HUES6 (cell line): Measurements from ENCODE around the gene ECSIT.
"Not testable (repeated sequence)": the region's sequence is repeated elsewhere in the genome, so short reads cannot be mapped to it uniquely, and the experiment has no call there.

Experiments
- H3K27ac ChIP-seq: 2 replicates; pipeline ENCODE4 v1.7.0; 2013; ENCODE audit warnings: low read depth, mild to moderate bottlenecking, low read length, inconsistent platforms
- H3K27me3 ChIP-seq: 2 replicates; pipeline ENCODE4 v1.6.1; 2013; ENCODE audit warnings: low read length; ENCODE audit not compliant: control insufficient read depth, insufficient read depth
- H3K36me3 ChIP-seq: 2 replicates; pipeline ENCODE4 v1.6.1; 2013; ENCODE audit warnings: low read length; ENCODE audit not compliant: control insufficient read depth, insufficient read depth
- H3K4me1 ChIP-seq: 2 replicates; pipeline ENCODE4 v1.6.1; 2013; ENCODE audit warnings: low read length; ENCODE audit not compliant: control insufficient read depth, insufficient read depth
- H3K4me3 ChIP-seq: 2 replicates; pipeline ENCODE4 v1.5.1; 2013; ENCODE audit warnings: low read depth, low read length
- H3K9ac ChIP-seq: one replicate; pipeline ENCODE4 v1.6.1; 2013; ENCODE audit warnings: mild to moderate bottlenecking, low read length
- H3K9me3 ChIP-seq: 2 replicates; pipeline ENCODE4 v1.6.1; 2013; ENCODE audit warnings: low read depth, low read length; ENCODE audit not compliant: control insufficient read depth, insufficient read depth

Gene ECSIT

DNA sequence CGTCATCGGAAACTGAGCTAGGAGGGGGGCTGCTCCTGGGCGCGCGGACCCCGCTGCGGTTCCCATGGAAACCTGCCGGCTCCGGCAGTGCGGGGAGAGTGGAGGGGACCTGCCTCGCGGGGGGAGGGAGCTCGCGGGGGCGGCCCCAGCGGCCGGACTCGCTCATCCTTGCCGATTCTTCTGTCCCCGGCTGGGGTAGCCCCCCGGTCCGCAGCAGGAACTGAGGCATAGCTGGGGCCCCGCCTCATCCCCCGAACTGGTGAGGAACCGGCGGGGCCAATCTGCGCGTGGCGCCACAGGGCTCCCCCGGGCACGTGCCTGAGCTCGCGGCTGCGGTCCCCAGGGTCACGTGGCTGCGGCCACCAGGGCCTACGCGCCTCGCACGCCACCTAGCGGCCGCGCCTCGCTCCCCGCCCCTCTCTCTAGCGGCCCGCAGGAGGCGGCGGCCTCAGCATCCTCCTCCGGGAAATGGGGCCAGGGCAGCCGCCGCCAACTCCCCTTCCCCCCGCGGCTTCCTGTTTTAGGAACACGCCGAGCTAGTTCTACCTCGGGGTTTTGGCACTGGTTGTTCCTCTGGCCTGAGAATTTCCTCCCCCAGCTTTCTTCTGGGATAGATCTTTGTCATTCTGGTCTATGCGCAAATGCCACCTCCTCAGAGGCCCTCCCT, 46.4 kb downstream of the ECSIT start:
- H3K4me1 ChIP-seq, result peaks cover 4% of the 10 kb centered on the region; the same call in 1 of the 2 replicates
- H3K9ac ChIP-seq, result no peak overlapping the region
- no peaks in the 10 kb centered on the region for H3K36me3 ChIP-seq
- H3K27me3 ChIP-seq, result peaks cover 46% of the 10 kb centered on the region
- H3K27ac ChIP-seq, result no peak overlapping the region
- no peaks in the 10 kb centered on the region for H3K9me3 ChIP-seq
- peak overlapping the region; percentile 47 for H3K4me3 ChIP-seq

DNA sequence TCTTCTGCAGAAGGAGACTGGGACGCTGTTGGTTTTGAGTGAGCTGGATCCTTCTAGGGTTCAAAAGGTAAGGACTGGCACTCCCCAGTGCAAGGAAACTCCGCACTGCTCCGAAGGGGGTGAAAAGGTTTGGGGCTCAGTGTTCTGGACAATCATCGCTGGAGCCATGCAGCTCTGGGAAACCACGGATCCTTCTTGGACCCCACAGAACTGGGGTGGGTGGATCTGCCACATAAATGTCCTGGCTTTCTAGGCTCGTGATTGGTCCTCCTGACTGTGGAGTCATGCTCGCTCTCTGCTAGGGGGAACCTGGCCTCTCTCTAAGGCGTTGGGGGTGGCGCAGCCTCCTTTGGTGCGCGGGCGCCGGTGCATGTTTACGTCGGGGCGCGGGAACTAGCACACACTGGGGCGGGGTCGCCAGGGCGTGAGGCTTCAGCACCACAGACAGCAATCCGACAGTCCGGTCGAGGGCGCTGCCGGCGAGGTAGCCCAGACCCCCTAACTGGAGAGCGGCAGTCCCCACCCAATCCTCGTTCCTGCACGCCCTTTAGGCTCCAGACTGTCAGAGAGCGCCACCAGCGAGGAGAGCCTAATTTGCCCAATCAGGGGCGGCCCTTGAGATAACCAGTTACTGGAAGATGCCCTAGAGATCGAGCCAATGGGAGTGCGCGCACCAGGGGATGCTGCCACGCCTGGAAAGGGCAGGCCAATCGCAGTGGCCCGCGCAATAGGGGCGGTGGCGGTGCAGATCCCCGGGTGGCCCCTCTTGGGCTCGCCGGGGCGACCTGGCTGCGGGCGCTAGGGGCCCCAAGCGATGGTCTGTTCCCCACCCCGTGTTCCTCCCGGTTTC, 47.2 kb downstream of the ECSIT start:
- Histone ChIP-seq H3K4me1 (peaks cover 4% of the 10 kb centered on the region; the same call in 1 of the 2 replicates), H3K4me3 (peak overlapping the region; percentile 47), H3K27ac (no peak overlapping the region), H3K9ac (no peak overlapping the region), H3K27me3 (peaks cover 46% of the 10 kb centered on the region), H3K9me3 (no peaks in the 10 kb centered on the region), H3K36me3 (no peaks in the 10 kb centered on the region)

DNA sequence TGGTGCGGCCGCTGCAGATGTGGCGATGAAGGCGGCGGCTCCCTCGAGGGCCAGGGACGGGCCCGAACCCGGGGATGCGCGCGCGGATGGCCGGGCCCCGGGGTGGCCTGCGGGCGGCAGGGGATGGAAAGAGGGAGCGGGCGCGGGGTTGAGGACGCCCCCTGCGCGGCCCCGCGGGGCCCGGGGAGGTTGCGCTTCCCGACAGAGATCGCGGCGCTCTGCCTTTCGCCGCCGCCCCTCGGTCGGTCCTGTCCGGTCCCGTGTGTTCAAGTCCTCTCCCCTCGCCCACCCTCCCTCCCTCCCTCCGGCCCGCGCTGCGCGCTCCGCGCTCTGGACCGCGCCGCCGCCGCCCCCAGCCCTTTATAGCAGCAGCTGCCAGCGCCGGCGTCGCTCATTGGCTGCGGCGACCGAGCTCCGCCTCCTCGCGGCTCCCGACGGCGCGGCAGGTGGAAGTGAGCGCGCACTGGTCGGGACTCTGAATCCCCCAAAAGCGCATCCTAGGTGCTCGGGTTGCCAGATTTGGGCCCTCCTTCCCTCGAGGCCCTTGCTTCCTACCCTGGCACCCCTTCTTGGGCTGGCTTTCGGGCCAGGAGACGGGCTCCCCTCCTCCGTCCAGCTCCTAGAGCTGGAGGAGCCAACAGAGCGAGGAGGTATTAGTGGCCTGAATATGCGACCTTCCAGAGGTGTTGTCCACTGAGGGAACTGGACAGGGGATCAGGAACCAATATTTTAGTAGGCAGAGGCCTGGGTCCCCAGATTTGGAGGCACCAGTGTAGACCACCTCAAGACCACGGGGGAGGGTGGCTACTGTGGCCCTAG, 48.0 kb downstream of the ECSIT start, which contains the start of gene ELAVL3:
Gene ELAVL3 (minus strand): TSS at position 332 of the 819 bp plus-strand sequence. CDS start 438 bp downstream, outside the sequence.
- H3K27ac ChIP-seq, result no peak within 1 kb of the TSS
- no peaks in the 10 kb centered on the region for H3K36me3 ChIP-seq
- no peak within 1 kb of the TSS for H3K9ac ChIP-seq
- peaks cover 4% of the 10 kb centered on the region; the same call in 1 of the 2 replicates for H3K4me1 ChIP-seq
- peak within 1 kb of the TSS; percentile 47; the same call in 1 of the 2 replicates for H3K4me3 ChIP-seq
- peaks cover 46% of the 10 kb centered on the region for H3K27me3 ChIP-seq
- H3K9me3 ChIP-seq, result no peaks in the 10 kb centered on the region

DNA sequence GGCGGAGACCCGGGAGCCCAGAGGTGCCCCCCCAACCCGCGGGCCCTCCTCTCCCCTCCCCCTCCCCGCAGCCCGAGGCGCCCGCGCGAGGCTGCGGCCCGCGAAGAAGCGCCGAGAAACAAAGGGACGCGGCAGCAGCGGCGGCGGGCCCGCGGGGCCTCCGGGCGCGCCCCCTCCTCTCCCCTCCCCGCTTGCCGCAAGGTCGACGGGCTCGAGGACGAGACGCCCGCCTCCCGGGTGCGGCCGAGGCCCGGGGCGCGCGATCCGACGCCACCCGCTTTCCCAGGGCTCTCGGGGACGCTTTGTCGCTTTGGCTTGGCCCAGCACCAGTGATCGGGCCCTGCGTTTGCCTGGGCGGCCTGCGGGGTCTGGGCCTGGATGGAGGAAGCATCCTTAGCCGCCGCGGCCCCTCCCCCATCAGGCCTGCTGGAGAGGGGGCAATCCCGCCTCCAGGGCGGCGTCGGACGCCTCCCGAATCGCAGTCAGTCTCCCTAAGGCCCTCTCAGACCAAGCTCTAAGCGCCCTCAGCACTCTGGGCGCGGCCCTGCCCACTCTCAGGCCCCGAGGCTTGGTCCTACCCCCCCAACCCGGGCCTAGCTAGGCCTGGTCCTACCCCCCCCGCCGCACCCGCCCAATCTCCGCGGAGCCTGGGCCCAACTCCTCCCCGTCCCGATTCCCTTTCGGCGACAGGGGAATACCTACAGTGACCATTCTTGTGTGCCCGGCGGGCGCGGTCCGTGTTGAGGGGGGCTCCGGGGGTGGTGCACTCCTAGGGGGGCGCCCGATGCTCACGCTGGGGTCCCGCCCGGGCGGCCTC, 48.8 kb downstream of the ECSIT start:
- Histone ChIP-seq H3K27me3 (peaks cover 46% of the 10 kb centered on the region), H3K9ac (no peak overlapping the region), H3K36me3 (no peaks in the 10 kb centered on the region), H3K9me3 (no peaks in the 10 kb centered on the region), H3K4me1 (peaks cover 4% of the 10 kb centered on the region; the same call in 1 of the 2 replicates), H3K4me3 (peak overlapping the region; percentile 29; the same call in 1 of the 2 replicates), H3K27ac (no peak overlapping the region)

DNA sequence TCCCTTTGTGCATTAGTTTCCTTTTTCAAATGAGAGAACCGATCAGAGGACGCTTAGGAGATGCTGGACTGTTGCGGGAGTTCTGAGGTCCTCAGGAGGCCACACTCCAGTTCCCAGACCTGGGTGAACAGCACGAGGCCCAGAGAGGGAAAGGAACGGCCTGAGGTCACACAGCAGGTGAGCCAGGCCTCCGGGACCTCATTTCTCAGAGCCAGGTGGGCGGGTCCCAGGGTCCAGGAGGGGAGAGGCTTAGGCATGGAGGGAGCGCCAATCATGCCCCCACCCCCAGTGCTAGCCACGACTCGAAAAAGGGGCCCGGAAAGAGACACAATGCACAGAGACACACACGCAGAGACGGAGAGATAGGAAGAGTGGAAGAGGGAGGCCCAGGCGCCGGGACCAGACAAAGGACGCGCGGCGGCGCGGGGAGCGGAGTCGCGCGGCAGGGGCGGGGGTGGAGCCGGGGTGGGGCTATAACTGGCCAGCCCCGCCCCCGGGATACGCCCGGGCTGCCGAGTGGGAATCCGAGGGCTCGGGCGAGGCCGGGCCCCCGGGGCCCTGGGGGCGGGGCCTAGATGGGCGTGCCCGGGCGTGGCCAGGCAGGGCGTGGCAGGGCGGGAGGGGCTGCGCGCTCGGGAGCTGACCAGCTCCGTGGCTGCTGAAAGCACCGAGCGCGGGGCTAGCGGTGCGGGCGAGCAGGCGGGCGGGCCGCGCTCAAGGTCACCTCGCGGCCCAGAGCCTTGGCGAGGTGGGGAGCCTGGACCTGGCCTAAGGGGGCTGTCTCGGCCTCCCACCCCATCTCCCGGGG, 49.6 kb downstream of the ECSIT start:
- peak overlapping the region; percentile 48 for H3K4me3 ChIP-seq
- H3K27me3 ChIP-seq, result peaks cover 46% of the 10 kb centered on the region
- H3K9me3 ChIP-seq, result no peaks in the 10 kb centered on the region
- peaks cover 4% of the 10 kb centered on the region; the same call in 1 of the 2 replicates for H3K4me1 ChIP-seq
- H3K9ac ChIP-seq, result no peak overlapping the region
- H3K36me3 ChIP-seq, result no peaks in the 10 kb centered on the region
- H3K27ac ChIP-seq, result no peak overlapping the region

DNA sequence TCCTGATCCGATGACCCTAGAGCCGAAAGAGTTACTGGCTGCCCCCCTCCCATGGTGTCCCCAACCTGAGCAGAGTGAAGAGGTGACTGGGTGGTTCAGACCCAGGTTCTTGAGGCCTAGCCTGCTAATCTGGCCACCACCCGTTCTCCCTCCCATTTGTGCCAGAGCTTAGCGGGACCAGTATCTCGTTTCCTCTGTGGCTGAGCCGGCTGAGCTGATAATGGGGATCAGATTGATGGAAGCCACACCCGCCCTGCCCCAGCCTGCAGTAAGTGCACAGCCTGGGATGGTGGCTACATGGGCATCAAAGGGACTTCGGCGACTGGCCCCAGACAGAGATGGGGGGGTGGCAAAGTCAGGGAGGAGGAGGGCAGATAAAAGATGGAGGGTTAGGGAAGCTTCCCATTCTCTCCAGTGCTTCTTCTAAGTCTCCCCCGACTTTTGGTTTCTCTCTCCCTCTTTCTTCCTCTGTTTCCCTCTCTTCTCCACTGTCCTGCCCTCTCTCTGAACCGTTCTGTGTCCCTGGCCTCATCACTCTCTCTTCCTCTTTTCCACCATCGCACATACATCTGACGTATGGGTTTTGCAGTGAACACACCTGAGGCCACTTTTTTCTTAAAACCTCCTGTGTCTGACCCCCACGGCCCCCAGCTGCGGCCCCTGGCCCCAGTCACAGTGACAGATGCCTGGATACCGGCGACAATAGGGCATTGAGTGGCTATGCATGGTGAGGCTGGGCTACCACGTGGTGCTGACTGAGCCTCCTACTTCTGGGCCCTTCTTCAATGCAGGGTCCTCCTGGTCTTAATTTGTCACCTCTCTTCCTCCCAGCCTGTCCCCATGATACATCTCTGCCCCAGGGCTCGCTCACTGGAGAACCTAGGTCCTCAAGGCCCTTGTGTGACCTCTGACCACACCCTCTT, 50.5 kb downstream of the ECSIT start:
- Histone ChIP-seq H3K4me1 (peaks cover 4% of the 10 kb centered on the region; the same call in 1 of the 2 replicates), H3K27me3 (peaks cover 46% of the 10 kb centered on the region), H3K9me3 (no peaks in the 10 kb centered on the region), H3K4me3 (peak overlapping the region; percentile 48; the same call in 1 of the 2 replicates), H3K27ac (no peak overlapping the region), H3K36me3 (no peaks in the 10 kb centered on the region), H3K9ac (no peak overlapping the region)

DNA sequence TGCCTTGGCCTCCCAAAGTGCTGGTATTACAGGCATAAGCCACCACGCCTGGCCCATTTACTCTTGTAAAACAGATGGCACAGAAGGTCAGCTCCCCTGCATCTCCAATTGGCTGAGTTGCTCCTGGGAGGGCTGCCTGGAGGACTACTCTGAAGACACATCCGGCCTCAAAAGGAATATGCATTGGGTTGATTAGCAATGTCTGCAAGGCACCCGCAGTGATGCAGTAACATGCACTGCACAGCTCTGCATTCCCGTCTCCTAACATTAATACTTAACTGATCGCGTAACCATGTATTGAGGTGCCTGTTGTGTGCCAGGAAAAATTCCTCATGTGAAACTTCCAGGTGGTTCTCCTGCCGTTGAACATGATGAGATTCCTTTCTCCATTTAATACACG, 53.1 kb downstream of the ECSIT start:
- Histone ChIP-seq H3K27ac (no peak overlapping the region), H3K27me3 (peaks cover 29% of the 10 kb centered on the region), H3K4me1 (no peaks in the 10 kb centered on the region), H3K9me3 (no peaks in the 10 kb centered on the region), H3K9ac (no peak overlapping the region), H3K4me3 (no peak overlapping the region), H3K36me3 (no peaks in the 10 kb centered on the region)

DNA sequence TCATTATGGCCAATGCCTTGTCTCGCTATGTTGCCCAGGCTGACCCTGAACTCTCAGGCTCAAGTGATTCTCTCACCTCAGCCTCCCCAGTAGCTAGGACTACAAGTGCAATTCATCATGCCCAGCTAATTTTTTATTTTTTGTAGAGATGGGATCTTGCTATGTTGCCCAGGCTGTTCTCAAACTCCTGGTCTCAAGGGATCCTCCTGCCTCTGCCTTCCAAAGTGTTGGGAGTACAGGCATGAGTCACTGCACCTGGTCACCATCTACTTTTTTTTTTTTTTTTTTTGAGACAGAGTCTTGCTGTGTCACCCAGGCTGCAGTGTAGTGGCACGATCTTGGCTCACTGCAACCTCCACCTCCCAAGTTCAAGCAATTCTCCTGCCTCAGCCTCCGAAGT, 53.6 kb downstream of the ECSIT start:
- H3K36me3 ChIP-seq, H3K4me3 ChIP-seq, H3K27ac ChIP-seq, H3K4me1 ChIP-seq, H3K9me3 ChIP-seq, H3K9ac ChIP-seq: not testable (repeated sequence)
- H3K27me3 ChIP-seq, result peaks cover 24% of the 10 kb centered on the region

DNA sequence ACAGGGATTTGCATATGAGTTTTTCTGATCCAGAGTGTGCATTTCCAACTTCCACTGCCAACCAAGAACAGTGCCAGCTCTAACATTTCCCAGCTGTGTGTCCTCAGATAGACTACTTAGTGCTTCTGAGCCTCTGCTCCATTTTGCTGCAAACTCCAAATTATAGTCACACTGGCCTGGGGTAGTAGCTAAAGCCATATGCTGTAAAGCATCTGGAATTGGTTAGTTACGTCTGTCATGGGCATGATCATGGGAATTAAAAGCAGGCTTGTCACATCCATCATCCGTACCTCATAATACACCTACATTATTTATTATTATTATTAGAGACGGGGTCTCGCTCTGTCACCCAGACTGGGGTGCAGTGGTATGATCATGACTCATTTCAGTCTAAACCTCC, 55.2 kb downstream of the ECSIT start:
- H3K9me3 ChIP-seq, result no peaks in the 10 kb centered on the region
- no peaks in the 10 kb centered on the region for H3K4me1 ChIP-seq
- H3K9ac ChIP-seq, result no peak overlapping the region
- H3K27ac ChIP-seq, result no peak overlapping the region
- peaks cover 10% of the 10 kb centered on the region for H3K27me3 ChIP-seq
- H3K4me3 ChIP-seq, result no peak overlapping the region
- no peaks in the 10 kb centered on the region for H3K36me3 ChIP-seq
